RWPE2 (cell line): ENCODE data around the gene FGF3.

ENCODE experiments used
- ATAC-seq: fragments of 200-7000 bp; cut with Tn5 transposase; 3 replicates; pipeline ENCODE4 v1.9.1; 2021; ENCODE audit warnings: low read depth
- DNase-seq: peaks from one replicate; pipeline ENCODE4 v3.0.0-alpha.2; 2020; ENCODE audit warnings: low spot score
- H3K27ac ChIP-seq: fragments of 450-650 bp; 2 replicates; pipeline ENCODE4 v1.5.1; 2017; ENCODE audit warnings: mild to moderate bottlenecking; ENCODE audit not compliant: poor library complexity, severe bottlenecking
- H3K27me3 ChIP-seq: fragments of 250-450 bp; sonication (Bioruptor Pico); 2 replicates; pipeline ENCODE4 v1.5.1; 2021; ENCODE audit warnings: mild to moderate bottlenecking, moderate library complexity; ENCODE audit not compliant: insufficient read depth, poor library complexity, severe bottlenecking
- H3K36me3 ChIP-seq: fragments of 250-450 bp; sonication (Bioruptor Pico); 2 replicates; pipeline ENCODE4 v1.5.1; 2020; ENCODE audit warnings: low read depth, mild to moderate bottlenecking, moderate library complexity
- H3K4me1 ChIP-seq: fragments of 250-450 bp; sonication (Bioruptor Pico); 2 replicates; pipeline ENCODE4 v1.5.1; 2021; ENCODE audit warnings: mild to moderate bottlenecking, moderate library complexity; ENCODE audit not compliant: insufficient read depth, poor library complexity, severe bottlenecking
- H3K4me3 ChIP-seq: fragments of 250-450 bp; sonication (Bioruptor Pico); 2 replicates; pipeline ENCODE4 v1.5.1; 2021; ENCODE audit warnings: mild to moderate bottlenecking, moderate library complexity; ENCODE audit not compliant: severe bottlenecking
- H3K9me3 ChIP-seq: fragments of 250-450 bp; sonication (Bioruptor Pico); 2 replicates; pipeline ENCODE4 v1.5.1; 2021; ENCODE audit warnings: mild to moderate bottlenecking, moderate library complexity; ENCODE audit not compliant: severe bottlenecking
- CTCF ChIP-seq: fragments of 450-650 bp; IDR thresholded peaks from one replicate; pipeline ENCODE4 v1.5.1; 2017; ENCODE audit warnings: mild to moderate bottlenecking, moderate library complexity; ENCODE audit not compliant: poor library complexity, severe bottlenecking

The FGF3 gene

DNA sequence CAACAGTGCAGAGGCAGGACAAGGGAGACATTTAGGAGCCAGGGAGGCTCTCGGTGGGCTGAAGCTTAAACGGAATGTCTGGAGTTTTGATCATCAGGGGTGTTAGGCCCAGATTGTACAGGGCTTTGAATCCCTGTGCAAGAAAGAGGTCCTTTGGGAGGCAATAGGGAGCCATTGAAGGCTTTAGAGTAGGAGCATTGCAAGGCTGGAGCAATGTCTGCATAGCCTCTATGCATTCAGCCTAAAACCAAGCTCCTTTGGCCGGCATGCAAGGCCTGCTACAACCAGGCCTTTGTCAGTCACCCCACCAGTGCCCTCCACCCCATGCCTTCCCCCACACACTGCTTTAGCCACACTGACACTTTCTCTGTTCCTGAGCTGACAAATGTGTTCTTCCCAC lies 47.4 kb upstream of the FGF3 start:
- Histone ChIP-seq H3K4me3 (no peak overlapping the region), H3K9me3 (no peaks in the 10 kb centered on the region), H3K27ac (no peak overlapping the region), H3K36me3 (no peaks in the 10 kb centered on the region), H3K4me1 (no peaks in the 10 kb centered on the region), H3K27me3 (no peaks in the 10 kb centered on the region)
- DNase-seq: no peak
- TF ChIP-seq CTCF: no peak
- no peak for ATAC-seq

GRCh38 chr11:69865707-69866106 lies 46.5 kb upstream of the FGF3 start:
- no peak overlapping the region for H3K27ac ChIP-seq
- no peaks in the 10 kb centered on the region for H3K4me1 ChIP-seq
- TF ChIP-seq CTCF: no peak
- H3K27me3 ChIP-seq: no peaks in the 10 kb centered on the region
- no peaks in the 10 kb centered on the region for H3K36me3 ChIP-seq
- ATAC-seq: no peak
- DNase-seq: no peak
- no peak overlapping the region for H3K4me3 ChIP-seq
- no peaks in the 10 kb centered on the region for H3K9me3 ChIP-seq

DNA sequence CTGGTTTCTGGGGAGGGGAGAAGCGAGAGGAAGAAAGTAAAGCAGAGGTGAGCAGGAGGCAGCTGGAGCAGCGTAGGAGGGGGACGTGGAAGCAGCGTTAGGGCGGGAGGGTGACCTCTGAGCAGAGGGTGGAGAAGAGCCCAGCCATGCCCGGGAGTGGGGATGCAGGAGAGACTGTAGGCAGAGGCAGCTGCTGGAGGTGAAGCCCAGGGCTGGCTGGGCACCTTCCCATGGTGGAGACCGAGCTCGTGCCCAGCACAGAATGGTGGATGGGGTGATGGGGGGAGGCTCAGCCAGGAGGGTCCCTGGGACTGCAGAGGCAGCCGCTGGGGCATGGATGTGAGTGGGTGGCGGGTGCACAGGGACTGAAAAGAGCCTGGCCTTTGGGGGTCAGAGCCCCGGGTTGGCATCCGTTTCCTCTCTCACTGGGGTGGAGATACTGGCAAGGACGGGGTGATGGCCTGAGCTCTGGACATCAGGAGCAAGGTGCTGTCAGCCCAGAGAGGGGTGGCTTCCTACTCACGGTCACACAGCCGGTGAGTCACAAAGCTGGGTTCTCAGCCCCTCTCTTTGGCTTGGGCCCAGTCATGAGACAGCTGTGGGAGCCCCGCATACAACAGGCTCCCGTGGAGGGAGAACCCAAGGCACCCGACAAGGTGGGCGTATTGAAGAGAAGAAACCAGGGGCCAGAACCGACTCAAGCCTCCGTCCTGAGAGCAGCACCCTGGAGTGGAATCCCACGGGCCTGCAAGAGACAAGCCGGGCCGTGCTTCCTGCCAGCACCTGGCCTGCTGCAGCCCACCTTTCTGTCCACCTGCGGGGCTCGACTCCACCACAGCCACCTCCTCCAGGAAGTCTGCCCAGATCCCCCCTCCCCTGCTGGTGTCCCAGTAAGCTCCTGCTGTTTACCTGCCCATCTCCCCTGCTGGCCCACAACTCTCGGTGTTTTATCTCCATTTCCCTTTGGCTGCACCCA lies 45.8 kb upstream of the FGF3 start:
- Histone ChIP-seq H3K9me3 (no peaks in the 10 kb centered on the region), H3K36me3 (no peaks in the 10 kb centered on the region), H3K4me1 (no peaks in the 10 kb centered on the region), H3K27ac (no peak overlapping the region), H3K4me3 (no peak overlapping the region), H3K27me3 (no peaks in the 10 kb centered on the region)
- no peak for TF ChIP-seq CTCF
- DNase-seq (no peak), ATAC-seq (no peak)

DNA sequence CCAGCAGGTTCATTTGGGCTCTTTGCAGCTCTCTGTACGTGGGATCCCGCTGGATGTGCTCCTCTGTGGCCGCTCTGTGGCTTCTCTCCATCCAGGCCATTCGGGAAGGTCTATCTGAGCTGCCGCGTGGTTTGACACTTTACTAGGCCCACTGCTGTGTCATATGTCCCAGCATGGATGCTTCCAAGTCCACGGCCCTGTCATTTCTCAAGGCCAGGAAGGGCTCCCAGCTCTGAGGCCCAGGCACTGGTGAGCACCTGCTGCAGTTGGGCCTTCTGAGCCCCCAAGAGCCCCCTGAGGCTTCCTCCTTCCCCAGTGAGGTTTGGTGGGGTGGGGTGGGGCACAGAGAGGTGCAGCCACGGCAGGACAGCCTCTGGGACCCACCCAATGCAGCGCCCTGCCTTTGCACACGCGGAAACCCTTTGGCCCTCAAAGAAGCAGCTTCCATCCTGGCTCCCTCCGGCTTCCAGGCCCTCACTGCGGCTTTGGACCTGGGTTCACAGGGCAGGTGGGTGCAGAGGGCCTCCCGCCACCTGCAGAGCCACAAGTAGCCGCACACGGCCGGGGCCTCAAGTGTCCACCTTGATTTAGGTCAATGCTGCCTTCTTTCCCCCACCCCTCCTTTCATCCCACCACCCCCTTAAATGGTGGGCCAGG lies 44.5 kb upstream of the FGF3 start:
- Histone ChIP-seq H3K27me3 (no peaks in the 10 kb centered on the region), H3K36me3 (no peaks in the 10 kb centered on the region)
- TF ChIP-seq CTCF: no peak

More for the DNA sequence above, 44.5 kb upstream of the FGF3 start:
- no peak for DNase-seq
- H3K4me1 ChIP-seq: no peaks in the 10 kb centered on the region
- H3K27ac ChIP-seq: no peak overlapping the region
- H3K4me3 ChIP-seq: no peak overlapping the region
- no peaks in the 10 kb centered on the region for H3K9me3 ChIP-seq
- ATAC-seq: no peak
